K562 (cell line): ENCODE measurements around the gene OOEP. TPM values are rescaled to one million over a fixed set of nuclear protein-coding genes. Genes with fewer than 3 reads are reported as not detected.

Experiments used
- ARID2 ChIP-seq: fragments of 450-650 bp; IDR thresholded peaks from 2 replicates; pipeline ENCODE4 v1.6.1; 2017; ENCODE audit warnings: antibody characterized with exemption, mild to moderate bottlenecking
- NR2C2 ChIP-seq, 2 experiments: fragments of 200-800 bp in 1 of 2; sonication (Bioruptor generic) in 1 of 2; sonication (generic) in 1 of 2; formaldehyde crosslinking in 1 of 2; IDR thresholded peaks; 2 replicates each; pipeline versions ENCODE4 v1.6.1 to v1.8.0; 2016 to 2022; ENCODE audit warnings: mild to moderate bottlenecking in 1 of 2, missing compliant biosample characterization in 1 of 2, missing genetic modification characterization in 1 of 2, missing genetic modification reagents in 1 of 2
- RCOR1 ChIP-seq, 2 experiments: IDR thresholded peaks; 2 replicates each; pipeline ENCODE4 v1.6.1; 2012; ENCODE audit warnings: low read depth in 2 of 2, low read length in 2 of 2, borderline replicate concordance in 1 of 2, improper control_type of control experiment in 1 of 2
- SRSF7 ChIP-seq: fragments of 200-400 bp; formaldehyde crosslinking; optimal IDR thresholded peaks from 2 replicates; pipeline ENCODE3; 2017; ENCODE audit warnings: mild to moderate bottlenecking, low read depth, low read length
- polyA plus RNA-seq, 8 experiments: library from polyadenylated mRNA; depleted of rRNA in 4 of 8; stranded (reverse) in 5 of 8; unstranded in 3 of 8; fragments of >200 nt; fragmentation: Nextera tagmentation in 2 of 8; fragmentation: Illumina TruSeq in 1 of 8; extraction: Ambion mirVana in 2 of 8; extraction: Trizol in 1 of 8; gene quantifications; 2 replicates each; pipeline versions ENCODE4 v1.2.1 to v1.2.3, GENCODE V29; 2011 to 2014; ENCODE audit warnings: inconsistent platforms in 1 of 8, missing spikeins in 1 of 8
- total RNA-seq, 7 experiments: library from RNA; depleted of rRNA in 6 of 7; stranded (reverse); fragments of >200 nt in 6 of 7; fragmentation: Illumina TruSeq in 2 of 7; extraction: Trizol in 2 of 7; gene quantifications; 2 replicates each; pipeline versions ENCODE4 v1.2.1 to v1.2.3, GENCODE V29; 2011 to 2021; ENCODE audit warnings: low replicate concordance in 1 of 7
- TF ChIP-seq, protein P1 (sequence below): IDR thresholded peaks from 2 replicates; pipeline ENCODE4 v1.6.1; 2016; ENCODE audit warnings: missing genetic modification characterization, missing compliant biosample characterization
- TF ChIP-seq, protein P2 (sequence below): fragments of 450-650 bp; formaldehyde crosslinking; IDR thresholded peaks from 2 replicates; pipeline ENCODE4 v1.4.0; 2020; ENCODE audit warnings: mild to moderate bottlenecking, mixed read lengths
- TF ChIP-seq, protein P3 (sequence below), 2 experiments: fragments of 450-650 bp; formaldehyde crosslinking in 1 of 2; IDR thresholded peaks; 2 replicates each; pipeline versions ENCODE4 v1.4.0 to v1.6.1; 2014 to 2020; ENCODE audit warnings: mild to moderate bottlenecking in 2 of 2, borderline replicate concordance in 1 of 2, low read depth in 1 of 2

OOEP gene
- total and polyA plus RNA-seq, 9 of the 15 experiments (the other 6 are each of a cell fraction or from before 2014, with no cell fraction given), result not detected

GRCh38 chr6:73388800-73389512, 19.3 kb upstream of the OOEP start (continued):
- TF ChIP-seq NR2C2 (CRISPR knock-in tag; IDR thresholded peaks at IDR 0.05), result no peak
- peak; percentile 80 for TF ChIP-seq NR2C2 (tag; IDR thresholded peaks at IDR 0.05)
- TF ChIP-seq, protein P1, sequence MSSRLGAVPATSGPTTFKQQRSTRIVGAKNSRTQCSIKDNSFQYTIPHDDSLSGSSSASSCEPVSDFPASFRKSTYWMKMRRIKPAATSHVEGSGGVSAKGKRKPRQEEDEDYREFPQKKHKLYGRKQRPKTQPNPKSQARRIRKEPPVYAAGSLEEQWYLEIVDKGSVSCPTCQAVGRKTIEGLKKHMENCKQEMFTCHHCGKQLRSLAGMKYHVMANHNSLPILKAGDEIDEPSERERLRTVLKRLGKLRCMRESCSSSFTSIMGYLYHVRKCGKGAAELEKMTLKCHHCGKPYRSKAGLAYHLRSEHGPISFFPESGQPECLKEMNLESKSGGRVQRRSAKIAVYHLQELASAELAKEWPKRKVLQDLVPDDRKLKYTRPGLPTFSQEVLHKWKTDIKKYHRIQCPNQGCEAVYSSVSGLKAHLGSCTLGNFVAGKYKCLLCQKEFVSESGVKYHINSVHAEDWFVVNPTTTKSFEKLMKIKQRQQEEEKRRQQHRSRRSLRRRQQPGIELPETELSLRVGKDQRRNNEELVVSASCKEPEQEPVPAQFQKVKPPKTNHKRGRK, result no peak
- peak in 1 of 2 experiments; percentile 65; a peak in 2 of 4 replicates for TF ChIP-seq RCOR1 (IDR thresholded peaks at IDR 0.05; ENCODE audit: borderline replicate concordance in 1 of 2, low read depth in 2 of 2, low read length in 2 of 2)
- TF ChIP-seq, protein P2, sequence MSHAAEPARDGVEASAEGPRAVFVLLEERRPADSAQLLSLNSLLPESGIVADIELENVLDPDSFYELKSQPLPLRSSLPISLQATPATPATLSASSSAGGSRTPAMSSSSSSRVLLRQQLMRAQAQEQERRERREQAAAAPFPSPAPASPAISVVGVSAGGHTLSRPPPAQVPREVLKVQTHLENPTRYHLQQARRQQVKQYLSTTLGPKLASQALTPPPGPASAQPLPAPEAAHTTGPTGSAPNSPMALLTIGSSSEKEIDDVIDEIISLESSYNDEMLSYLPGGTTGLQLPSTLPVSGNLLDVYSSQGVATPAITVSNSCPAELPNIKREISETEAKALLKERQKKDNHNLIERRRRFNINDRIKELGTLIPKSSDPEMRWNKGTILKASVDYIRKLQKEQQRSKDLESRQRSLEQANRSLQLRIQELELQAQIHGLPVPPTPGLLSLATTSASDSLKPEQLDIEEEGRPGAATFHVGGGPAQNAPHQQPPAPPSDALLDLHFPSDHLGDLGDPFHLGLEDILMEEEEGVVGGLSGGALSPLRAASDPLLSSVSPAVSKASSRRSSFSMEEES, result no peak
- TF ChIP-seq SRSF7, result no peak
- TF ChIP-seq, protein P3, sequence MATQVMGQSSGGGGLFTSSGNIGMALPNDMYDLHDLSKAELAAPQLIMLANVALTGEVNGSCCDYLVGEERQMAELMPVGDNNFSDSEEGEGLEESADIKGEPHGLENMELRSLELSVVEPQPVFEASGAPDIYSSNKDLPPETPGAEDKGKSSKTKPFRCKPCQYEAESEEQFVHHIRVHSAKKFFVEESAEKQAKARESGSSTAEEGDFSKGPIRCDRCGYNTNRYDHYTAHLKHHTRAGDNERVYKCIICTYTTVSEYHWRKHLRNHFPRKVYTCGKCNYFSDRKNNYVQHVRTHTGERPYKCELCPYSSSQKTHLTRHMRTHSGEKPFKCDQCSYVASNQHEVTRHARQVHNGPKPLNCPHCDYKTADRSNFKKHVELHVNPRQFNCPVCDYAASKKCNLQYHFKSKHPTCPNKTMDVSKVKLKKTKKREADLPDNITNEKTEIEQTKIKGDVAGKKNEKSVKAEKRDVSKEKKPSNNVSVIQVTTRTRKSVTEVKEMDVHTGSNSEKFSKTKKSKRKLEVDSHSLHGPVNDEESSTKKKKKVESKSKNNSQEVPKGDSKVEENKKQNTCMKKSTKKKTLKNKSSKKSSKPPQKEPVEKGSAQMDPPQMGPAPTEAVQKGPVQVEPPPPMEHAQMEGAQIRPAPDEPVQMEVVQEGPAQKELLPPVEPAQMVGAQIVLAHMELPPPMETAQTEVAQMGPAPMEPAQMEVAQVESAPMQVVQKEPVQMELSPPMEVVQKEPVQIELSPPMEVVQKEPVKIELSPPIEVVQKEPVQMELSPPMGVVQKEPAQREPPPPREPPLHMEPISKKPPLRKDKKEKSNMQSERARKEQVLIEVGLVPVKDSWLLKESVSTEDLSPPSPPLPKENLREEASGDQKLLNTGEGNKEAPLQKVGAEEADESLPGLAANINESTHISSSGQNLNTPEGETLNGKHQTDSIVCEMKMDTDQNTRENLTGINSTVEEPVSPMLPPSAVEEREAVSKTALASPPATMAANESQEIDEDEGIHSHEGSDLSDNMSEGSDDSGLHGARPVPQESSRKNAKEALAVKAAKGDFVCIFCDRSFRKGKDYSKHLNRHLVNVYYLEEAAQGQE (IDR thresholded peaks at IDR 0.05; ENCODE audit: borderline replicate concordance), result peak; percentile 64
- TF ChIP-seq, protein P3 (CRISPR knock-in tag; IDR thresholded peaks at IDR 0.05; ENCODE audit: low read depth), result 0 out of 2 replicates have a peak, but pooled peaks have one; percentile 12
- 0 out of 2 replicates have a peak, but pooled peaks have one; percentile 20 for TF ChIP-seq ARID2
